ENCODE measurements around the gene PLA2G2D. TPM values are rescaled to one million over a fixed set of nuclear protein-coding genes. Genes with fewer than 3 reads are reported as not detected.
"Not testable (repeated sequence)": the region's sequence is repeated elsewhere in the genome, so short reads cannot be mapped to it uniquely, and the experiment has no call there.

PLA2G2D gene
- total RNA-seq, 3 donors from 2014 or later, result not detected

DNA sequence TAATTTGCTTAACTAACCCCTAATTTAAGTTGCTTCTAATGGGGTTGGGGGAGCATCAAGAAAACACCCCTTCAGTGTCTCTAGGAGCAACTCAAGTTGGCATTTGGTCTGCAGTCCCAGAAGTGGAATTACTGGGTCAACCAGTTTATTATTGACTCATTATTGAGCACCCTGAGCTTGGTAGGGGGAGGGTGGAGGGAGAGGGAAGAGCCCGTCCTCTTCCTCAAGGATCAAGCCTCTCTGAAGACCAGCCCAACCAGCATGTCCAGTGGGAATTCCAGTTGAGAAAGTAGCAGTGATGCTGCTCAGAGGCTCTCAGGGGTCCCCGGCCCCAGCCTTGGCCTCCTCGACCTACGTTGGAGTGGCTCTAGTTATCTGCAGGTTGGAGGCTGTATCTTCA, 17.7 kb upstream of the PLA2G2D start:
- Mint-ChIP-seq H3K9me3 (no peaks in the 10 kb centered on the region), H3K27me3 (ENCODE audit: low read depth) (peaks cover 4% of the 10 kb centered on the region), H3K4me1 (ENCODE audit: low read depth) (no peaks in the 10 kb centered on the region), H3K36me3 (ENCODE audit: insufficient read depth) (no peaks in the 10 kb centered on the region), H3K4me3 (no peak overlapping the region)
- DNase-seq (no peak), ATAC-seq (no peak)

DNA sequence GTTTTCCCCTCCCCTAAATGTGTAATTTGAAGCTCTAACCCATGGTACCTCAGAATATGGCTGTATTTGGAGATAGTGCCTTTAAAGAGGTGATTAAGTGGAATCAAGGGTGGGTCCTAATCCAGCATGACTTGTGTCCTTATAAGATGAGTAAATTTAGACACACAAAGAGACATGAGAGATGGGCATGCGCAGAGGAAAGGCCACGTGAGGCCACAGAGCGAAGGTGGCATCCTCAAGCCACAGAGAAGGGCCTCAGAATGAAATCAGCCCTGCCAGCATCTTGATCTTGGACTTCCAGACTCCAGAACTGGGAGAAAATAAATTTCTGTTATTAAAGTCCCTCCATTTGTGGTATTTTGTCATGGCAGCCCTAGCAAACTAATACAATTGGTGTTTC, 16.9 kb upstream of the PLA2G2D start:
- Mint-ChIP-seq H3K4me1 (ENCODE audit: low read depth) (no peaks in the 10 kb centered on the region), H3K4me3 (no peak overlapping the region), H3K36me3 (ENCODE audit: insufficient read depth) (no peaks in the 10 kb centered on the region), H3K27me3 (ENCODE audit: low read depth) (peaks cover 9% of the 10 kb centered on the region), H3K9me3 (peaks cover 3% of the 10 kb centered on the region)
- no peak for DNase-seq
- no peak for ATAC-seq

DNA sequence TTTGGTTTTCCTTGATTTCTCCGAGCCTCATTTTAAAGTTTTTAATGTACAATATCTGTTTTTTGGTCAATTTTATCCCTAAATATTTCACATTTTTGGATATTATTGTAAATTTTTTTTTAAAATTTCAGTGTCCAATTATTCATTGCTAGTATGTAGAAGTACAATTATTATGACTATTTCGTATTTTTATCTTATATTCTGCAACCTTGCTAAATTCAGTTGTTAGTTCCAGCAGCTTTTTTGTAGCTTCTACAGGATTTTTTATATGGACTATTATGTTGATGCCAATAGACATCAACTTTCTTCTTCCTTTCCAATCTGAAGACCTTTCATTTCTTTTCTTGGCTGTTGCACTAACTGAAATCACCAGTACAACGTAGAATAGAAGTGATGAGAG, 15.7 kb upstream of the PLA2G2D start:
- Mint-ChIP-seq H3K27me3 (ENCODE audit: low read depth) (peaks cover 8% of the 10 kb centered on the region), H3K36me3 (ENCODE audit: insufficient read depth) (no peaks in the 10 kb centered on the region), H3K4me1 (ENCODE audit: low read depth) (no peaks in the 10 kb centered on the region), H3K9me3 (peaks cover 4% of the 10 kb centered on the region), H3K4me3 (no peak overlapping the region)
- DNase-seq (no peak), ATAC-seq (no peak)

DNA sequence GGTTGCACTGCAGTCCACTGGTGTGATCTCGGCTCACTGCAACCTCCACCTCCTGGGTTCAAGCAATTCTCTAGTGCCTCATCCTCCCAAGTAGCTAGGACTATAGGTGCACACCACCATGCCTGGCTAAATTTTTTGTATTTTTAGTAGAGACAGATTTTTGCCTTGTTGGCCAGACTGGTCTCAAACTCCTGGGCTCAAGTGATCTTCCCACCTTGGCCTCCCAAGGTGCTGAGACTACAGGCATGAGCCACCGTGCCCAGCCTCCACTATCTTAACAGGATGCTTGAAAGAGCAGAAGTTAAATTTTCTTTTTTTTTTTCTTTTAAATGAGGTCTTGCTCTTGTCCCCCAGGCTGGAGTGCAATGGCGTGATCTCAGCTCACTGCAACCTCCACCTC, 11.2 kb upstream of the PLA2G2D start:
- ATAC-seq; H3K4me3 Mint-ChIP-seq; H3K36me3 Mint-ChIP-seq (ENCODE audit: insufficient read depth); H3K9me3 Mint-ChIP-seq; DNase-seq; H3K27me3 Mint-ChIP-seq (ENCODE audit: low read depth); H3K4me1 Mint-ChIP-seq (ENCODE audit: low read depth): not testable (repeated sequence)

DNA sequence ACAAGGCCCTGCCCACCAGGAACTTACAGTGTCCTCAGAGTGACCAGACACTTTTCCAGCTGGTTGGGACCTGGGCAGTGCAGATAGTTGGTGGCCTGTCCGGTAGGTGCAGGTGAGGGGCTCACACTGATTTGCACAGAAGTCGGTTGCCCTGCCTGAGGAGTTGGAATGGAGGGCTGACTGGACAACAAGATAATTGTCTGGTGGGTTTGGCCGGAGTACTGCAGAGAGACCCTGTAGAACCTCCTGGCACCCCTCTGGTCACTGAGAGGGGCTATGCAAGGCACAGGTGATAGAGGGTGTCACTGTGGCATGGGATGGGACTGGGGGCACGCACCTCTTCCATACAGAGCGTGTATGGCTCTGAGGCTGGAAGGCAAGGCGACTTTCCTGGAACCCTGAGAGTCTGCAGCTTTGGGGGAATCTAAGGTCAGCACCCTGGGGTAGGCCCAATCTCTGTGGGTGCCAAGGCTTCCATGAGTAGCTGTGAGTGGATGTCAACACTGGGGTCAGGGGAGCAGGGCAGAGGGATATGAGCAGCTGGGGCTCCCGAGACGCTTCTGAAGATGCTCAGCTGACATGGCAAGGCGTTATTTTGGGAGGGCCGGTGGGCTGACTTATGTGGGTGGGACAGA, 7.6 kb upstream of the PLA2G2D start:
- no peak for ATAC-seq

DNA sequence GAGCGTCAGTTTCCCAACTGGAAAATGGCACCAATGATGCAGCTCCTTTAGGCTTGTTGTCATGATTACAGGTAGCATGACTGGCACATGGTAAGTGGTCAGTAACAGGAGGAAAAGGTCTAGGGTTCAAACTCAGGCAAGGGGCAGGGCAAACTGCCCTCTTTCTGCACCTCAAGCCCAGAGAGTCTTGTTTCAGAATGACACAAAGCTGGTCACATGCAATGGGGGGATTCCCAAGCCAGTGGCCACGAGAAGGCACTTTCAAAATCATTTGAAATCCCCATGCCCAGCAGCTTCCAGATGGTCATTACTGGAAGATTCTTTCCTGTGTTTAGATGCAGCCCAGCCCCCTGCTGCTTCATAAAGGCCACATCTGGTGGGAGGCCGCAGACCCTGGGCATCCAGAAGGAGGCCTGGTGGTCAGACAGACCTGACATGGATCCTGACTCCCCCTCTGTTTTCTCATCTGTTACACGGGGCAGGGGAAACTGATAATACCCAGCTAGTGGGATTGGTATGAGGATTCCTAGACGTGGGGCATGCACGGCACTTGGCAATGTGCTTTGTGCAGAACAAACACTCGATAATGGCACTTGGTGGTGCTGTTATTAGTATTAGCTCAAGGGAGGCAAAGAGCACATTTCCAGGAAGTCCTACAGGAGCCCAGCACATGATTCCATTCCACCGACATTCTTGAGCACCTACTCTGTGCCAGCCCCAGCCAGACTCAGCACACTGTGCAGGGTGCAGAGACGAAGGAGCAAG, 6.9 kb upstream of the PLA2G2D start:
- peaks cover 17% of the 10 kb centered on the region for H3K27me3 Mint-ChIP-seq (ENCODE audit: low read depth)
- H3K9me3 Mint-ChIP-seq, result peaks cover under 1% of the 10 kb centered on the region
- ATAC-seq (no peak), DNase-seq (no peak)
- H3K36me3 Mint-ChIP-seq (ENCODE audit: insufficient read depth), result no peaks in the 10 kb centered on the region
- no peak overlapping the region for H3K4me3 Mint-ChIP-seq
- no peaks in the 10 kb centered on the region for H3K4me1 Mint-ChIP-seq (ENCODE audit: low read depth)

More for the DNA sequence above, 7.6 kb upstream of the PLA2G2D start:
- Mint-ChIP-seq H3K36me3 (ENCODE audit: insufficient read depth) (no peaks in the 10 kb centered on the region), H3K4me1 (ENCODE audit: low read depth) (no peaks in the 10 kb centered on the region), H3K27me3 (ENCODE audit: low read depth) (peaks cover 21% of the 10 kb centered on the region), H3K4me3 (no peak overlapping the region), H3K9me3 (peaks cover 4% of the 10 kb centered on the region)
- no peak for DNase-seq

DNA sequence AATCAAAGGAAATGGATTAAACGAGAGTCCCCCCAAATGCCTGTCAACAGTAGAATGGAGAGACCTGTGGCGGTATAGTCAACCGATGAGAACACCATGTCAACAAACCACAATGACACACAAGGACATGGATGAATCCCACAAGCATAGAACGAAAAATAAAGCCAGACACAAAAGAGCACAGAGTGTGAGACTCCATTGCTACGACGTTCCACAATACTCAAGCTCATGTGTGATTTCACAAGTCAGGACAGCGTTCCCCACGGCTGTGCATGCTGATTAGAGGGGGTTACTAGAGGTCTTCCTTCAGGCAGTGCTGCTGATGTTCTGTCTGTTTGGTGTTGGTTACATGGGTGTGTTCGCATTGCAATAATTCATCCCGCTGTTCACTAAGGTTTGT, 5.8 kb upstream of the PLA2G2D start:
- H3K4me1 Mint-ChIP-seq (ENCODE audit: low read depth), result no peaks in the 10 kb centered on the region
- H3K9me3 Mint-ChIP-seq, result no peaks in the 10 kb centered on the region
- no peak for DNase-seq
- H3K27me3 Mint-ChIP-seq (ENCODE audit: low read depth), result peaks cover 17% of the 10 kb centered on the region
- H3K4me3 Mint-ChIP-seq, result no peak overlapping the region
- no peaks in the 10 kb centered on the region for H3K36me3 Mint-ChIP-seq (ENCODE audit: insufficient read depth)
- ATAC-seq, result no peak

DNA sequence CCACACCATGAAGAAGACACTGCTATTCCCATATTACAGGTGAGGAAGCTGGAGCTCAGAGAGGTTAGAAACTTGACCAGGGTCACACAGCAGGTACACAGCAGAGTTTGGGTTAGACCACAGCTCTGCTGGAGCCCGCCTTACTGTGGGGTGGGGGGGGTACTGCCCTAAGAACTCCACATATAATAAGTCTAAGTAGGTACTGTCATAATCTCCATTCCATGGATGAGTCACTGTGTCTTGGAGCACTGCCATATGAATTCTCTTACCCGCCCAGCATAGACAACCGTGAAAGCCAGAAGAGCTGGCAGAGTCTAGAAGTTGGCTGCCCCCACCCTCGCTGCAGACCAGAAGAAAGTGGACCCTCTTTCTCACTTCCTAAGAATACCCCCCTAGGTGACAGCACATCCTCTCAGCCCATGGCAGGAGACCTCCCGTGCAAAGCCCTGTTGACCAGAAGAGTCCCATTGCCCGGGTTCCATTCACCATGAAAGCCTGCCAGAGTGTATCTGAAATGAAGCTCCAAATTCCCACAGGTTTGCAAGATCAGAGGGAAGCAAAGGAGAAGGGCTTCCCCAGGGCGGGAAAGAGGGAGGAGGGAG, 5.2 kb upstream of the PLA2G2D start:
- Mint-ChIP-seq H3K9me3 (no peaks in the 10 kb centered on the region), H3K36me3 (ENCODE audit: insufficient read depth) (no peaks in the 10 kb centered on the region), H3K4me1 (ENCODE audit: low read depth) (no peaks in the 10 kb centered on the region), H3K4me3 (no peak overlapping the region), H3K27me3 (ENCODE audit: low read depth) (peaks cover 20% of the 10 kb centered on the region)
- DNase-seq (no peak), ATAC-seq (peak; percentile 18 to 56)

DNA sequence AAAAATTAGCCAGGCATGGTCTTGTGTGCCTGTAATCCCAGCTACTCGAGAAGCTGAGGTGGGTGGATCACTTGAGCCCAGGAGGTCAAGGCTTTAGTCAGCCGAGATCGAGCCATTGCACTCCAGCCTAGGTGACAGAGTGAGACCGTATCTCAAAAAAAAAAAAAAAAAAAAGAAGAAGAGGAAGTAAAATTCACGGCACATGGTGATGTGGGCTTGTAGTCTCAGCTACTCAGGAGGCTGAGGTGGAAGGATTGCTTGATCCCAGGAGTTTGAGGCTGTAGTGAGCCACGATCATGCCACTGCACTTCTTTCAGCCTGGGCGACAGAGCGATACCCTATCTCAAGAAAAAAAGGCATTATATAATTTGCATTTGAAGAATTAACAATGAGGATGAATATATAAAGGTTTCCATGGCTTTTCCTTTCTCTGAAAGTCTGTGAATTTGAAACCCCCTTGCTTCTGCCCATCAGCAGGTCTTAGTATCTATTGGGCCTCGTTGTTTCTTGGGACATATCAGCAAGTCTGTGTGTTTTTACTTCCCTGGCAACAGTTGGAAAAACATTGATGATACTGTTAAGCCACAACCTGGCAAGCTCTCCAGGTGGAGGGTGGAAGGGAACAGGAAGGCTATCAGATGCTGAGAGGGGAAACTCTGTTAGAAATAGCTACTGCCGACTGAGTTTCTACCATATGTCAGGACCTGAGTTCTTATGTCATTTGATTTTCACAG, 4.6 kb upstream of the PLA2G2D start:
- no peak overlapping the region for H3K4me3 Mint-ChIP-seq
- H3K9me3 Mint-ChIP-seq, result no peaks in the 10 kb centered on the region
- H3K27me3 Mint-ChIP-seq (ENCODE audit: low read depth), result peaks cover 20% of the 10 kb centered on the region
- H3K4me1 Mint-ChIP-seq (ENCODE audit: low read depth), result no peaks in the 10 kb centered on the region
- no peak for DNase-seq
- no peak for ATAC-seq
- H3K36me3 Mint-ChIP-seq (ENCODE audit: insufficient read depth), result no peaks in the 10 kb centered on the region

DNA sequence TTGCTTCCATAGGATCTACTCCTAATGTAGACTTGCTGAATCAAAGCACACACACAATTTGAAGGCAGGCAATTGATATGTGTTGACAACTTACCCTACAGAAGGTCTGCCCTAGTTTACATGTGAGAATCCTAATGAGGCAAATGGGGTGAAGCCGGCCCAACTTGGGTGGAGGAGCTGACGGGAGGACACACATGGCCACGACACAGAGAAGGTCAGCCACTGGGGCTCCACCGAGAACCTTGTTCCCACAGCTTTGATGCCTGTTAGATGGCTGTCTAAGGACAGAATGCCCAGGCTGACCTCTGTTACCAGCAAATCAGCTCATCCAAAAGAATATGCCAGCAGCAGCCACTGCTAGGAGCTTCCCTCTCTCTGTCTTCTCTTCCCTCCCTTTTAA, 1.5 kb upstream of the PLA2G2D start:
- no peak for ATAC-seq

DNA sequence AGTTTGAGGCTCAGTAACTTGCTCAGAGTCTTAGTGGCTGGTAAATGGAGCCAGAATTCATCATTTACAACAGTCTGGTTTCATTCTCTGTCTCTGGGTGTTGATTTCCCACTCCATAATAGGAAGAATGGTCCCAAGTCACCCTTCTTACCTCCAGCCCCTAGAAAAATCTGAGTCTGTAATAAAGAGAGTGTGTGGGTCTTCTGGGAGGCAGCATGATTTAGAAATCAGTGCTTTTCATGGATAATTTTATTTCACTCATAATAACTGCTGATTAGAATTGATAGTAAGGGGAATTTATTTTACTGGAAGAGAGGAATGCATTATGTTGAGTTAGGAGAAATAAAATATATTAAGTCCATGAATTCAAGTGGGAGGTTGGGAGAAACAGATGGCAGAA, 2.1 kb downstream of the PLA2G2D start:
- no peaks in the 10 kb centered on the region for H3K36me3 Mint-ChIP-seq (ENCODE audit: insufficient read depth)
- H3K27me3 Mint-ChIP-seq (ENCODE audit: low read depth), result peaks cover 4% of the 10 kb centered on the region
- H3K4me1 Mint-ChIP-seq (ENCODE audit: low read depth), result no peaks in the 10 kb centered on the region
- H3K4me3 Mint-ChIP-seq, result no peak overlapping the region
- no peaks in the 10 kb centered on the region for H3K9me3 Mint-ChIP-seq
- no peak for ATAC-seq
- no peak for DNase-seq

More for the DNA sequence above, 1.5 kb upstream of the PLA2G2D start:
- H3K27me3 Mint-ChIP-seq (ENCODE audit: low read depth), result peaks cover 20% of the 10 kb centered on the region
- no peaks in the 10 kb centered on the region for H3K4me1 Mint-ChIP-seq (ENCODE audit: low read depth)
- H3K36me3 Mint-ChIP-seq (ENCODE audit: insufficient read depth), result no peaks in the 10 kb centered on the region
- H3K9me3 Mint-ChIP-seq, result no peaks in the 10 kb centered on the region
- no peak overlapping the region for H3K4me3 Mint-ChIP-seq
- DNase-seq, result no peak

DNA sequence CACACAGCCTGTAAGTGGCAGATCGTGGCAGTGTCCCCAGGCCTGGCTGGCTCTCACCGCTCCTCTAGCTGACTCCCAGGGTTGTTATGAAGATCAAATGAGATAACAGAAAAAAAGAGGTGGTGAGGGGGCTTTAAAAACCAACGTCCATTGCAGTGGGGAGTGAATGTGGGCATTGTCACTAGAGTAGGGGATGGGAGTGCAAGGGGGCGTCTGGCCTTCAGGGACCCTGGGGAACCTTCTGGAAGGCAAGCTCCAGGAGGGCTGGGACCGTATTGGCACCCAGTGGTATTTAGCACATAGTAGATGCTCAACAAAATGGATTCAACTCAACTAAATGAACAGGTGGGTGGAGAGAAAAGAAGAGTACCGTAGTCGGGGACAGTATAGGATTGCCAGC, 3.4 kb downstream of the PLA2G2D start:
- Mint-ChIP-seq H3K9me3 (no peaks in the 10 kb centered on the region), H3K4me1 (ENCODE audit: low read depth) (no peaks in the 10 kb centered on the region), H3K4me3 (no peak overlapping the region), H3K36me3 (ENCODE audit: insufficient read depth) (no peaks in the 10 kb centered on the region), H3K27me3 (ENCODE audit: low read depth) (peaks cover 4% of the 10 kb centered on the region)
- ATAC-seq, result no peak
- no peak for DNase-seq

DNA sequence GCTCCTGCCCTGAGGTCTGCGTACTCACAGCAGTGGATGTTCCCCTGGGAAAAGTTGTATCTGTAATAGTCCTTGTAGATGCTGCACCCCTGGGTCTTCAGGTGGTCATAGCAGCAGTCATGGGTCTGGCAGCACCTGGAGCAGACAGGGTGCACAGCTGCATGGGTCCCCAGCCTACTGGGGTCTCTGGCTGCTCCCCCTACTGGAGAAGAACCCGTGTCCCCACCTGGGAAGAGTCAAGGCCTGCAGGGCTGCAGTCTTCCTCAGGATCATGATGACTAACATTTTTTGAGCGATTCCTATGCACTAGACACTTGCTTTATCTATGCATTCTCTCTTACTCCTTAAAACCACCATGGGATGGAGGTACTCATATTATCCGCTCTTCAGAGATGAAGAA, 3.9 kb downstream of the PLA2G2D start:
- ATAC-seq (no peak), DNase-seq (no peak)
- no peaks in the 10 kb centered on the region for H3K4me1 Mint-ChIP-seq (ENCODE audit: low read depth)
- no peak overlapping the region for H3K4me3 Mint-ChIP-seq
- no peaks in the 10 kb centered on the region for H3K36me3 Mint-ChIP-seq (ENCODE audit: insufficient read depth)
- no peaks in the 10 kb centered on the region for H3K9me3 Mint-ChIP-seq
- H3K27me3 Mint-ChIP-seq (ENCODE audit: low read depth), result peaks cover 4% of the 10 kb centered on the region

DNA sequence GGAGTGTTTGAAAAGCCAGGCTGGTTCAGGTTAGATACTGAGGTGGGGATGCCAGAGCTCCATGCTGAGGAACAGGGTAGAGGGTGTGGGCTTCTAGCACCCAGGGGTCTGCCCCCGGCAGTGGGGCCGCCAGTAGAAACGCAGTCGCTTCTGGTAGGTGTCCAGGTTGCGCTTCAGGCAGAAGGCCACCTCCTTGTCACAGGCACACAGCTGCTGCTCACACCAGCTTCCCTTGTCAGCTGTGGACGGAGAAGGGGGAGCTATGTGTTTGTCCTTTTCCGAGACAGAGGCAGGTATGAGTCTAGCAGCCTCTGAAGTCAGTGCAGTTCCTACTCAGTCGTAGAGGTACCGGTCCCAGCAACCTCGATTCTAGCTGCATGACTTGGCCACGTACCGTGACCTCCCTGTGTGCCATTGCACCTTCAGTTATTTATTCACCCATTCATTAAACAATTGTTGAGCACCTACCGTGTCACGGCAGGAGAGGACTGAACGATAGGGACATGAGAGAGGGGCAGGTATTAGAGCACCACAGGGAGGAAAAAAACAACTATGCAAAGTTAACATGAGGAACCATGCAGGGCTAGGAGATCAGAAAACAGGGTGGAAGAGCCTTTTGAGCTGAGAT, 5.2 kb downstream of the PLA2G2D start:
- H3K27me3 Mint-ChIP-seq (ENCODE audit: low read depth), result peaks cover 4% of the 10 kb centered on the region
- ATAC-seq, result no peak
- H3K9me3 Mint-ChIP-seq, result no peaks in the 10 kb centered on the region
- no peaks in the 10 kb centered on the region for H3K4me1 Mint-ChIP-seq (ENCODE audit: low read depth)
- H3K4me3 Mint-ChIP-seq, result no peak overlapping the region
- no peaks in the 10 kb centered on the region for H3K36me3 Mint-ChIP-seq (ENCODE audit: insufficient read depth)
- no peak for DNase-seq
